ENCODE measurements around the gene PELI2.
A peak's percentile ranks its signal among the peaks of the same experiment; 100 is the strongest.

Gene PELI2, protein sequence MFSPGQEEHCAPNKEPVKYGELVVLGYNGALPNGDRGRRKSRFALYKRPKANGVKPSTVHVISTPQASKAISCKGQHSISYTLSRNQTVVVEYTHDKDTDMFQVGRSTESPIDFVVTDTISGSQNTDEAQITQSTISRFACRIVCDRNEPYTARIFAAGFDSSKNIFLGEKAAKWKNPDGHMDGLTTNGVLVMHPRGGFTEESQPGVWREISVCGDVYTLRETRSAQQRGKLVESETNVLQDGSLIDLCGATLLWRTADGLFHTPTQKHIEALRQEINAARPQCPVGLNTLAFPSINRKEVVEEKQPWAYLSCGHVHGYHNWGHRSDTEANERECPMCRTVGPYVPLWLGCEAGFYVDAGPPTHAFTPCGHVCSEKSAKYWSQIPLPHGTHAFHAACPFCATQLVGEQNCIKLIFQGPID

DNA sequence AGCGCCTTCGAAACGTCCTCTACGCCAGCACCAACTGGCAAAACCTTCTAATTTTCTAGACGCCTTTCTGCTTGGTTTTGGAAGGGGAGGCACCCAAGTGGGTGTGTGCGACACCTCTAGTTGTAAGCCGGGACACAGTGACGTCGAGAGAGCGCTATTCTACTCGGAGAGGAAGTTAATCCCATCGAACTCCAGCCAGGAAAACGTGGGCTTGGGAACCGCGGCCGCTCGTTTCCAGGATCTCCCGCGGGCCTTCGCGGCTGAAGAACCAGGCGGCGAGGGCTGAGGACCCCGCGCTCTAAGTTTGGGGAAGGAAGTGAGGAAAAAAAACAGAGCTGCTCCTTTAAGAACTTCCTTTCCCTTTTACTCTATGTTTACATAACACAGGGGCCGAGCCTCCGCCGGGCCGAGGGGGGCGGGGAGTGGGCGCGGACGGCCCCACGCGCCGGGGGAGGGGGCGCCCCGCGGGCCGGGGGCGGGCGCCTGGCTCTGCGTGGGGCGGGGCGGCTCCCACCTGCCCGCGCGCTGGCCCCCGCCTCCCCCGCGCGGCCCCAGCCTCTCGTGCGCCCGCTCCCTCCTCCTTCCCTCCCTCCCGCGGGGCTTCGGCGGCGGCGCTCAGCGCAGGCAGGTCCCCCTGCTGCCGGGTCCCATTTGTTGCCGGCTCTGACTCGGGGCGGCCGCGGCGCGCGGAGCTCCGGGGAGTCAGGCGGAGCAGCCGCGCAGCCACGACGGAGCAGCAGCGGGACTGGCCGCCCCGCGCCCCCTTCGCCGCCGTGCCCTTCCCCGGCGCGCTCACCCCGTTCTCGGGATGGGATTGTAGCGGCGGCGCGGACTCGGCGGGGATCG lies at the start of gene PELI2:
Gene PELI2 (plus strand): TSS at position 647 of the 846 bp plus-strand sequence. CDS start 250 bp downstream, outside the sequence.
- peak; percentile 65 for DNase-seq (ENCODE audit: low read depth)

DNA sequence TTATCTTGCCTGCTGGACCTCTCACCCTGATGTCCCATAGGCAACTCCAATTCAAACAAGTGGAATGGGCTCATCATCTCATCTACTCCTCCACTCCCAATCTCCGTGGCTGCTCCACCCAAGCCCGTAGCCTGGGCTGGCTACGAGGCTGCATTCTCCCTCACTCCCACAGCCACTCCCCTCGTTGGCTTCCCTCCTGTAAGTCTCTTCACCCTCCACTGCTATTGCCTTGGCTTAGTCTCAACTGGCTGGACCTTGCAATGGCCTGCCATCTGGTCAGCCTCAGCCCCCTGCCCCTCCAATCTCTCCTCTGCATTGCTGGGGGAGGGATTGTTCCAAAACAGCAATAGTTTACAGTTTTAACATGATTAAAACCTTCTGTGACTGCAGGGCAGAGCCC lies 44.4 kb upstream of the PELI2 start:
- no peak for DNase-seq (ENCODE audit: low read depth)

DNA sequence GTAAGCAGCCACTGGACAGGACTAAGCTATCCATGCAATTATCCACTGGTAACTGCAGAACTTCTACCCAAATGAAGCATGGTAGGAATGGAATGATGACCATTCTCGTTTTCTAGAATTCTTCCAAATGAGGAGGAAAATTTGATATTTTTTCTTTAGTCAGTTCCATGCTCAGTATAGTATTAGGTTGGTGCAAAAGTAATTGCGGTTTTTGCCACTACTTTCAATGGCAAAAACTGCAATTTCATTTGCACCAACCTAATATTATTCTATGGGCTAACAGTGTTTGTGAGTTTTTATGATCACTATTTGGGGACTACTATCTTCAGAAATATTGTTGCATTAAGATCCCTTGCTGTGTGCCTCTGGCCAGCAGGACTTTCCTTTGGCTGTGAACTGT lies 42.9 kb upstream of the PELI2 start:
- DNase-seq (ENCODE audit: low read depth): no peak

DNA sequence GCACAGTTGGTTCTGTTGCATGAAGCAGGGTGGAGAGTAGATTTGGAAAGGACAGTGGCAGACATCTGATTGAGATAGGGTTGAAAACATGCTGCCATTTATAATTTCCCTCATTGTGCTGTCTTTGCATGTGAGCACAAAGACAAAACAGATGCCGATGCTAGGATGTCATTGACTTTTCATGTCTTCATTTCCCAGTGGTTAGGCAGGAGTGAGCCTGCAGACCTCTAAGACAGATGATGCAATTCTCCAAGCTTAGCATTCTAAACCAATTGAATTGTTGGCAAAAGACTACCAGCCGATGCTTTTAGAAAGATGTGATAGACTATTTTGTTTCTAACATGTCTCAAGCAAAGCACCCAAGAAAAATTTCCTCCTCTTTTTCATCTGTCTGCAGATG lies 37.1 kb upstream of the PELI2 start:
- no peak for DNase-seq (ENCODE audit: low read depth)

DNA sequence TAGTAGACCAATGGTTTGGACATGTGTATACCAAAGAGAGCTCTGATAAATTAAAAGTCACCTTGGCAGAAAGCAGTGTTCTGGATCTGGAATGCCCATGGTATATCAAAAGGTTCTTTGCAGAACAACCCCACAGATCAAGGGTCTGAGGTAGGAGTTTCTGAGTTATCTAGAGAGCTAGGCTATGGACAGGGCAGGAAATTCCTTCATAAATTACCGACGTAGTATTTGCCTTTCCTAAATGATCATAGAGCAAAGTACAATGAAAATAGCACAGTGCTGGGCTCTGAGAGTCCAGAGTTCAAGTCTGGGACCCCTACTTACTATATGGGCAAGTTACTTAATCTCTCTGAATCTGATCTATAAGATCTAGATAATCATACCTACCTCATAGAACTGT lies 35.3 kb upstream of the PELI2 start:
- no peak for DNase-seq (ENCODE audit: low read depth)

DNA sequence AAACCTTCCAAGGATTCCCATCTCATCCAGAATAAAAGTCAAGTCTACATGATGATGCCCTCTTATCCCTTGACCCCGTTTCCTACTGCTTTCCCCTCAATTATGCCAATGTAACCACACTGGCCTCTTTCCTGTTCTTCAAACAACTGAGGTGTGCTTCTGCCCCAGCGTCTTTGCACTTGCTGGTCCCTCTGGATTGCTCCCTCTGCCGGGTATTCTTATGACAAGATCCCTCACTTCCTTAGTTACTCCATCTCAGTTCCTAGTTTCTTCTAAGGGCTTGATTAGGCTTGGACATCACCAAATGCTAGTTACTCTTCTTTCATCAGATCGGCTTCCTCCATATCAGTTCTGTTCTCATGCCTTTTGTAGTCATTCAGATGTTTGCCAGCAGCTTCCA lies 32.7 kb upstream of the PELI2 start:
- no peak for DNase-seq (ENCODE audit: low read depth)

DNA sequence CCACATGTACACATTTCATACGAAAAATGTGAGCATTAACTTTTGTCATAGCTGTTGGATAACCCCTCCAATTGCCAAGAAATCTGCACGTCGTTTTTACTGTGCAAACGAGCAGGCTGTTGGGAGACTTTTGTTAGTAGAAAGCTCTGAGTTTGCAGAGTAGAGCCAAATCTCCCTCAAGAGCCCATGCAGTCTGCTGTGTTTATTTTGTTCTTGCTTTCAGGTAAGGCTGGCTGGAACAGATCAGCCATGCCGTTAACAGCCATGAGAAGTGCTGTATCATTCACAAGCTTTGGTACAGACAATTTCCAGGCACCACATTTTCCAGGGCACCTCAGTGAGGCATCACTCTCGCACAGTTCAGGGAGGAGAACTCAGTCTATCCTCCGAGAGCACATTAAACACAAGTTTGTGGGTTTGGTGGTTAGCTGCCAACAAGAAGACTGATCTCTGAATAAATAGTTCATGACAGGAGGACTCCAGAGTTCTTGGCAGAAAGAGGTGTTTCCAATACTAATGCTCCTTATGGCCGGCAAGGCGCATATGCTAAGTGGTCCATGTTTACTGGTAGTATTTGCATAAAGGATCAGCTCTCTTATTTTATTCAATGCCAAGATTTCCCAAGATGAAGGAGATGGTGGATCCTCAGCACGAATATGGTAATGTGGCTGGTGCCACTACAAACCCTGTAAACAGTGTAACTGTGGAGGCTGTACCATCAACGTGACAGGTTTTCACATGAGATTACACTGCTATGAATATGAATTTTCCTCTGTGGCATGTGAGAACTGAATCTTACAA lies 30.3 kb upstream of the PELI2 start:
- DNase-seq (ENCODE audit: low read depth): no peak

DNA sequence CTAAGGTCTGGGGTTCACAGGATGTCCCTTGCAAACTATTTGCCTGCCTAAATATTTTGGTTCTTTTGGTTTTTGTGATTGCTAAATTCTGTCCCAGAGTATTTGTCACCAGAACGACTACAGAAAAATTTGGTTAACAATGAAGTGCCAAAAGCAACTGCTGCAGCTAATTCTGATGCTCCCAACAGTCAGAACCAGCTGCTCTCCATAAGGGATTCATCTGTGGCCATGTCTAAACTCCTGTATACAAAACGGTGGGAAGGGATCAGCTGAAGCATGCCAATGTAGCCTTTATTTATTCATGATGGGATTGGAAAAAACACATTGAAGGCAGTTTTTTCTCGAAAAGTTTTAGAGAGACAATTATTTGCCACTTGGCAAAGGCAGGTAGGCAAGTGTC lies 29.3 kb upstream of the PELI2 start:
- no peak for DNase-seq (ENCODE audit: low read depth)

DNA sequence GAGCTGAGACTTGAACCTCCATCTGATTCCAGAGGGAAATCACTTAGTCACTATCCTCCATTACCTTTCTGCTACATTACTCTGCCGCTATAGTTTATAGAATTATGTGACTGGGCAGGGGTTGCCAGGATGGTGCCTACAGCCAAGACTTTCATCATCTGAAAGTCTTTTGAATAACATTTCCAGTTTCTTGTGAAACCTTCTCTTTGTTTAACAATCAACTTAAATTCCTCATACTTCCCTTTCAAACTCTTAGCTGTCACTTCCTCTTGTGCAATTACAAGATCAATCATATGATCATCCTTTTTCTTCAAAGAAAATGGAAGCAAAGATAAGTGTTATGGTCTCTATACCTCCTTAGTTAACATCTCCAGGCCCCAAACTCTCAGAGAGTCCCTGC lies 25.4 kb upstream of the PELI2 start:
- DNase-seq (ENCODE audit: low read depth): no peak

DNA sequence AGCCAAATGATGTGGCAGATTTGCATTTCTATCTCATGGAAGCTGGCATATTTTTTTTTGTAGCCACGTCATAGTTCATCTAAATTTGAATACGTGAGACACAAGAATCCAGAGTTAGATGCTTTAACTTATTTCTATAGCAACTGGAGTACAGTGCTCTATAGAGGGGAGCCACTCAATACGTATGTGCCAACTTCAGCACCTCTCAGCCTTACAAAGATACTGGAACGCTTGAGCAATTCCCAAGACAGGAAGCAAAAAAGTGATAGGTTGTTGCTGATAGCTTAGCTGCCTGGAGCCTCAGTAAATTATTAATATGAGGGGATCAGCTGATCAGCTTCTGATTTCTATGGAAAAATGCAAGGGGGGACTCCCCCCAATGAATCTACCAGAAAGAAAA lies 24.1 kb upstream of the PELI2 start:
- DNase-seq (ENCODE audit: low read depth): no peak

DNA sequence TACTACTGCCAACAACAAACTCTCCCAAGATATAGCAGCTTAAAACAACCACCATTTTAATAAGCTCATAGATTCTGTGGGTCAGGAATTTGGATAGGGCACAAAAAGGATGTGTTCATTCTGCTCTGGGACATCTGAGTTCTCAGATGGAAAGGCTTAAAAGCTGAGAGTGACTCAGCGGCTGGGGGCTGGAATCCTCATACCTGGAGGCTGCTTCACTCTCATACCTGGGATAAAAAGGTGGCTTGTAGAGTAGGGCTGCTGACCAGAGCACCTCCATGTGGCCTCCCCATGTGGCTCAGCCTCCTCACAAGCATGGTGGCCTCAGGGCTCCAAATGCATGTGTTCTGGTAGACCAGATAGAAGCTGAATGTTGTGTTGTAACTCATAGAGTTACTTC lies 20.2 kb upstream of the PELI2 start:
- no peak for DNase-seq (ENCODE audit: low read depth)

DNA sequence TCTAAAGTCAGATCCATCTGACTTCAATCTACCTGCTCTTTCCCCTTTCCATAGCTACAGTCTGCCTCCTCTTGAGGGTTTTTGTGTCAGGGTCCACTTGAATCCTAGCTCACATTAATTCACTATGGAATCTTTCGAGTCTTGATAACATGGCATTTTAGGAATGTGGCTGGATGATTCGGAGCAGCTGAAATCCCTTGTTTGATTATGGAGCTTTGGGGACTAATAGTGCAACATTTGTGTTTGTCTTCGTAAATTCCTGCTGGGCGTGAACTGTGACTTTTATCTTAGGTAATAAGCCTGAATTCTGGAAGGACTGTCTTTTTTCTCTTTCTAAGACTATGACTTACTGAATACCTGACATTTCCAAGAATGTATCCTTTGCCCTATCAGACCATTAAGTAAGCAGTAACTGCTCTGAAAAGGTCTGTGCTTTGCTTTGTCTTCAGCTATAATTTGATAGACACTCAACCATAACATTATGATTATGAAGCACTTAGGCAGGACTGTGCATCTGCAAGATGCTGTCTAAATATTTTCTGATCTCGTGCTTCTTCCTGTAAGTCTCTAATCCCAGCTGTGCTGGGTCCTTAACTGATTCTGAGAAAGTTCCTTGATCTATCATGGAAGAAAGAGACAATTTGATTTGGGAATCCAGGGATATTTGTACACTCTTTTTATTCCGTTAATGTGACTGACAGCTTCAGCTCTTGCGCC lies 19.0 kb upstream of the PELI2 start:
- no peak for DNase-seq (ENCODE audit: low read depth)

DNA sequence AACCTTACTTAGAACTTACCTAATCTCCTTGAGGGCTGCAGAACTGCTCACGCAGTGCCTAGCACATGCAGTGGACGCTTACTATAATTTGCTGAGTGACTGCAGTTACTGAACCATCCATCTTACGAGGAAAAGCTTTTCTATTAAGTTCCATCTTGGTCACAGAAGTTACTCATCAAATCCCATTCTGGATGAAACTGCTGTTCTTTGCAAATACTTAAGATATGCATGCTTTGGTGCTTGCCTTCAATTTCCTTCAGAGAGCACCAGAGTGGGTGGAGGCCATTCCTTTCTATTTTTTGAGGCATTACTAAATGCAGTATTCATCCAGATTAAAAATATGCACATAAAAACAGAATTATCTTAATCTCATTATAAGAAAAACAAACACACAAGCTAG lies 17.7 kb upstream of the PELI2 start:
- no peak for DNase-seq (ENCODE audit: low read depth)

DNA sequence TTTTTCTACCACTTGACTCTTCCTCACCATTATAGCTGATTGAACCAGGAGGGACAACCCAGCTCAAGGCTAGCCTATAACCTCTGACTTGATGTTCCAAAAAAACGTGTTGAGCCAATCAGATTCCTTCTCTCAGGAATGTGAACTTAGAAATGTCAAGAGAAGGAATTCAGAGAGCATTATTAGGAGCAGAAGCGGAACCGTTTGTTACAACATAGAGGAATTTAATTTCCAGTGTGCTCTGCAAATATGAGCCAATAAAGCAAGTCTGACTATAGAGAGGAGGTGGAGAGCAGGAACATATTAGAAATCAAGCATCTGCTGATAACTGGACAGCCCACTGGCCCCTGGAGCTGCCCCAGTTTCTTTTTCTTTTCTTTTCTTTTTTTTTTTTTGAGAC lies 15.3 kb upstream of the PELI2 start:
- DNase-seq (ENCODE audit: low read depth): no peak

DNA sequence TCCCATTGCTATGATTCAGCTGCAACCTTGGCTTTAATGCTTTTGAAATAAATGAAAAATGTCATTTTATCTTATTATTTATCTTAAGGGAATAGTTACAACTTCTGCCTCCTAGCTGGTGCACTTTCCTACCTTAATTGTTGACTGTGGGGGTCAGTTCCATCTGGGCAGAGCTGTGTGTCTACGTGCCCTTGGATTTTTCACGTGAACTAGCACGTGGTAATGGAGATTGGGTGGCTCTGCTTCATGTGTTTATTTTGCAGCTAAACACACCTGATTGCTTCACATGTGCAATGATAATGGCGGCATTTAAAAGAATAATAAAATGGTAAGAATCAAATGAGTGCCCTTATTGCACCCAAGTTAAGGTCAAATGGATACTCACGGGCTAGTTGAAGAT lies 10.6 kb upstream of the PELI2 start:
- no peak for DNase-seq (ENCODE audit: low read depth)

DNA sequence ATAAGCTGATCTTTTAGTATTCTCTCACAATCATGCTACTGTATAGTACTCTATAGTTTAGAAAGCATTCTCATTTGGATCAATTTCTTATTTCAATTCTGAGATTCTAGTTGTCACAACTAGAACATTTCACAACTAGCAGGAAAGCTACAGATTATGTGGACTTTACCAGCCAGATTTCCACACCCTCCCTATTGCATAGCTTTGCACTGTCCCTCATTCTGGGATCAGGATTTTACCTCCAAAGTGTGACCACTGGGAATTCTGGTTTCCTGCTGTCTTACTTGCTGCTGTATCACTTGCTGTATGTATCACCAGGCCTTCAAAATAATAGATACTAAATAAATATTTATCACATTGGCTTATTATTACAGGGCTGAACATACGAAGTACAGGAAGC lies 10.2 kb upstream of the PELI2 start:
- no peak for DNase-seq (ENCODE audit: low read depth)

DNA sequence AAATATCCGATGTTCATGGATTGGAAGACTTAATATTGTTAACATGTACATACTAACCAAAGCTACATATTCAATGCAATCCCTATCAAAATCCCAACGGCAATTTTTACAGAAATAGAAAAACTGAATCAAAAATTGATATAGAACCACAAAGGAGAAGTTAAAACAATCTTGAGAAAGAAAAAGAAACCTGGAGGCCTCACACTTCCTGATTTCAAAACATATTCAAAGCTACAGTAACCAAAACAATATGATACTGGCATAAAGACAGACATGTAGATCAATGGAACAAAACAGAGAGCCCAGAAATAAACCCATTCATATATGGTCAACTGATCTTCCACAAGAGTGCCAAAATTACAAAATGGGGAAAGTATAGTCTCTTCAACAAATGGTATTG lies 5.4 kb upstream of the PELI2 start:
- DNase-seq (ENCODE audit: low read depth): no peak

DNA sequence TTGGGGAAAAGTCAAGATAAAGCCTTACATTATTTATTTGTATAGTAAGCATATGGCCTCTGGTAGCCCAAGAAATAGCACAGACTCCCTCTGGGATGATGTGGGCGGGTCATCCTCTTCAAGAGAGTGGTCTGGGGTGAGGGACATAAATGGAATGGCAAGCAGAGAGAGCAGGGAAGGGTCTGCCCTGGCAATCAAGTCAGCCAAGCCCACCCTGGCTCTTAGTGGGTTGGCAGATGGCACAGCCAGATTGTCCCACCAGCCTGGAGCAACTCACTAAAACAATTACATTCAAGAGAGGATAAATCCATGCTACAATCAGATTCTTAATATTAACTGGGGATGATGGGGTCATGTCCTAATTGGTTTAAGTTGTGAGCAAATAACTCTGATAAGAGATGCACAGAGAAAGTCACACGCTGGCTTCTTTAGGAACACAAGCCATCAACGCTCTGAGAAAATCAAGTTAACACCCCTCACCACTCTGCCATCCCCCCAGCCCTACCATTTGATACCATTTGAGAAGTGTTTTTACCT lies 2.8 kb upstream of the PELI2 start:
- no peak for DNase-seq (ENCODE audit: low read depth)

DNA sequence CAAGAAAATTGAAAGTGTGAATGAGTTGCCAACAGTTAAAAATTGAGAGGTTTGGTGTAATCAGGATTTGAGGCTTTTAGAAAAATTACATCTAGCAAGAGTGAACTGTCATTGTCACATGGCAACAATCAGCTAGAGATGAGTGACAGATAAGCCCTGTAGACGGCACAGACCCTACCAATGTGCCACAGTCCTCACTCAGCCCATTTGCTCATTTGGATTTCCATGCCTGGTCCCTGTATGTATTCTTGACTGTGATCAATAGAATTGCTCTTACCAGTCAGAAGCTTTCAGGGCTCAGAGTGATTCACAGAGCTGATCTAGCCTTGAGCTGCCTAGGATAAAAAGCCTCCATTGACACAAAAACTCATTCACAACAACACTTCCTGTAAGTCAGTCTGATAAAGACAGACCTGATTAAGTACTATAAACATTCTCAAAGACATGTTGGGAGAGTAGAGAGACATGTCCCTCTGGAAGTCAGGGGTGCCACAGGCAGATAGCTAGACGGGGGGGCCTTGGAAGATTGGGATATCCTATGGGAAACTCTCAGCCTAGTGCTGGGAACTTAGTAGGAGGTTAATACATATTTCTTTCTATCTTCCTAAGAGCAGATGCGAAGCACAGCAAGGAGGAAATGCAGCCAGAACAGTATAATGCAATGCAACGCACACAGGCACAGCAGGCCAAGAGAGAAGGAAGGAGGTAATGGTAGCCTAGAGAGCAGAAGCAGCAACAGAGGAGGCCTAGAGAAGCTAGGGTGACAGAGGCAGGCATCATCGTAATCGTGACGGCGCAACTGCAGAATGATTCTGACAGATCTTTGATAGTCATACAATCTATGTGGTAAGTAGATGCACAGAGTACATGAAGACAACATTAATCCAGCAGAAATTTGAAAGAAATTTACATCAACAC lies 2.0 kb upstream of the PELI2 start:
- DNase-seq (ENCODE audit: low read depth): no peak

DNA sequence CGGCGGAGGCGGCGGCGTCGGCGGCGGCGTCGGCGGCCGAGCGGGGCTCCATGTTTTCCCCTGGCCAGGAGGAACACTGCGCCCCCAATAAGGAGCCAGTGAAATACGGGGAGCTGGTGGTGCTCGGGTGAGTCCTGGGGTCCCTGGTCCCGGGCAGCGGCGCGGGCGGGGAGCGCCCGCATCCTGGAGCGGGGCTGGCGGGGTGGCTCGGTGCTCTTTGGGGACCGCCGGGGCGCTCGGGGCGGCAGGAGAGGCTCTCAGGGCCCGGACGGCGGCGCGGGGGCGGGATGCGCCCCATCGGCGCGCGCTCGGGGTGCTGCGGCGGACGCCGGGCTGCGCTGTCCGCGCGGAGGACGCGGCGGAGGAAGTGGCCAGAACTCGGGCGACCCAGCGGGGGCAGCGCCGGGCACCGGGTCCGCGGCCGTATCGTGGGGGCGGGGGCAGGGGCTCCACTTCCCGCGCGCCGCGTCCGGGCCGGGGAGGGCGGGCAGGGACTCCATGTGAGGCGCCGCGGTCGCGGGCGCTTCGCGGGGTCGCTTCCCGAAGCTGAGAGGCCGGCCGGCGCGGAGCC lies 485 bp downstream of the PELI2 start:
- DNase-seq (ENCODE audit: low read depth): peak; percentile 29
